Astrocyte of the spinal cord (primary cell): ENCODE data around the gene PRRX1.

Source experiments
- DNase-seq: peaks from one replicate; pipeline ENCODE4 v3.0.0; 2011; ENCODE audit warnings: low read depth, low spot score
- H3K4me3 ChIP-seq: 2 replicates; pipeline ENCODE4 v1.5.1; 2011; ENCODE audit warnings: low read depth, mild to moderate bottlenecking, low read length, moderate library complexity
- in situ Hi-C: cut with HindIII; loops from 2 replicates; pipeline ENCODE4 v1.10.0; 2017; ENCODE audit warnings: low sequenced_read_pairs
- TF ChIP-seq, protein P1 (sequence below): IDR thresholded peaks from 2 replicates; pipeline ENCODE4 v1.5.1; 2012; ENCODE audit warnings: low read depth, mild to moderate bottlenecking, low read length, inconsistent platforms

PRRX1 gene

DNA sequence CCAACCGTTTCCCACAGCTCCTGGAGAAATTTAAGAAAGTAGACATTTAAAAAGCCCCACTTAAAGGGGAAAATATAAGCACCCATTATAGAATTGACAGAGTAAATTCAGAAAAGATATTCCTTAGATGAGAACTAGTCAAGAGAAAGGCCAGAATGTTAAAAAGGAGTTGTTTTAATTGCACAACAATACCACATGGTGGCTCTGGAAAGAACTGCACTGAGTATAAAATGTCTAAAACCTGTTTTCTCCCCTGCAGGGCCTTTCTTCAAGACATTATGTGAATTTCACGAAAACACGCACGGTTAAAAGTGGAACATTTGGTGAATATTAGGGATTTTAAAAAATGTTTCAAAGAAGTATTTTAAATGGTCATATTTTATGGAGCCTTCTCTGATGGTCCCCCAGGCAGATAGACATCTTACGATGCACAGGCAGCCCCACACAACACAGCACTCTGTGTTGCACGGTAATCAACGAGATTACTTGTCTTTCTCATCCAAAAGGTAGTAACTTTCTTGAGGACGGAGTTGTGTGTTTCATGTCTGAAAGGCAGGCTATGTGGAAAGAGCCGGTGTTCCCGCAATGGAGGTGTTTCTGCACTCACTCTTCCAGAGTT is 101.9 kb downstream of the PRRX1 start:
- TF ChIP-seq, protein P1, sequence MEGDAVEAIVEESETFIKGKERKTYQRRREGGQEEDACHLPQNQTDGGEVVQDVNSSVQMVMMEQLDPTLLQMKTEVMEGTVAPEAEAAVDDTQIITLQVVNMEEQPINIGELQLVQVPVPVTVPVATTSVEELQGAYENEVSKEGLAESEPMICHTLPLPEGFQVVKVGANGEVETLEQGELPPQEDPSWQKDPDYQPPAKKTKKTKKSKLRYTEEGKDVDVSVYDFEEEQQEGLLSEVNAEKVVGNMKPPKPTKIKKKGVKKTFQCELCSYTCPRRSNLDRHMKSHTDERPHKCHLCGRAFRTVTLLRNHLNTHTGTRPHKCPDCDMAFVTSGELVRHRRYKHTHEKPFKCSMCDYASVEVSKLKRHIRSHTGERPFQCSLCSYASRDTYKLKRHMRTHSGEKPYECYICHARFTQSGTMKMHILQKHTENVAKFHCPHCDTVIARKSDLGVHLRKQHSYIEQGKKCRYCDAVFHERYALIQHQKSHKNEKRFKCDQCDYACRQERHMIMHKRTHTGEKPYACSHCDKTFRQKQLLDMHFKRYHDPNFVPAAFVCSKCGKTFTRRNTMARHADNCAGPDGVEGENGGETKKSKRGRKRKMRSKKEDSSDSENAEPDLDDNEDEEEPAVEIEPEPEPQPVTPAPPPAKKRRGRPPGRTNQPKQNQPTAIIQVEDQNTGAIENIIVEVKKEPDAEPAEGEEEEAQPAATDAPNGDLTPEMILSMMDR: peak; percentile 65
- no peak overlapping the region for H3K4me3 ChIP-seq
- peak; percentile 58 for DNase-seq
- in situ Hi-C loops: no loop called here

DNA sequence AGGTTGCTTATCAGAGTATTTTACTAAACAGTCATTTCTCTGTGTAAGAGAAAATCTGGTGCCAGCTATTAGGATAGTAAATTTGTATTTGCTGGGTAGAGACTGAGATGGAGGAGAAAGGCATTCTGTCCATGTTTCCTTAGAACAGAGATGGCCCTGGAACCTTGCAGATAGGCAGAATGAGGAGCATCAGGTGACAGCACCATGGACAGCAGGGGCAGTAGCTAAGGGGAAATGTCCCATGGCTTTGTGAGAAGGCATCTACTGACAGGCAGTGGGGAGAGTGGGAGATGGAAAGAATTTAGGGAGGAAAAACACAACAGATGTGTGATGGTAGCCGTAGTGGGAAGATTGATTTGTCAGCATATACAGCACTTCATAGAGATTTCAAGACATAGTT is 105.0 kb downstream of the PRRX1 start:
- H3K4me3 ChIP-seq: no peak overlapping the region
- TF ChIP-seq, protein P1: no peak
- DNase-seq: no peak
- in situ Hi-C loops: no loop called here

DNA sequence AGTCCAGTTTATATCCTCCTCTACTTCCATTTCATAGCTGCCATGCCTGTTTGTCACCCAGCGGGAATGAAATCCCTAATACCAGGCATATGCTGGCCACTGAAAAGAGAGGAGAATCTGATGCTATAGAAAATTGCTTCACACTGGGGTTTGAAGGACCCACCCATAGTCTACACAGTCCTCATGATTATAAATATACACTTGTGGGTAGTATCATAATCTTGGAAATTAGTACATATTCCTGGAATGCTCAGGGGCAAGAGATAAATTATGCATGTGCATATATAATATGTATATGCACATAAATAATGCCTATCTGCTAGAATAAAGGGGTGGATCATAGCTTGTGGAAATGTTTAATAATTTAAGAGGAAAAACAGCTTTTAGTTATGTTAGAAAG is 105.8 kb downstream of the PRRX1 start:
- no peak for DNase-seq
- H3K4me3 ChIP-seq: no peak overlapping the region
- TF ChIP-seq, protein P1: no peak
- in situ Hi-C loops: no loop called here

DNA sequence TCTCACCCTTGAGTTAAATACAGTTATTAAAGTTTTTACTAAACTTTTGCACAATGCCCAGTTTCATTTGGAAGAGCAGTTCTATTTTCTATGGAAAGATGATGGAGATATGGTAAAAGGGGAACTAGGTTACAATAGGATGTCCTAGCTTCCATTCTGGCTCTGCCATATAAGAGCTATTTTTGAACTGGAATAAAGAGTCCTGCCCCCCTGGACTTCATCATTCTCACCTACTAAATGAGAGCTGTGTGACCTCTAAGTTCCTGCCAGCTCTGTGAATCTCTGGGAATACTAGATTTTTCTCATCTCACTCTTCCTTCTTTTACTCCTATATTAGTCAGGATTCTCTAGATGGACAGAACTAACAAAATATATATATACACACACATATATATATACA is 106.3 kb downstream of the PRRX1 start:
- no peak overlapping the region for H3K4me3 ChIP-seq

DNA sequence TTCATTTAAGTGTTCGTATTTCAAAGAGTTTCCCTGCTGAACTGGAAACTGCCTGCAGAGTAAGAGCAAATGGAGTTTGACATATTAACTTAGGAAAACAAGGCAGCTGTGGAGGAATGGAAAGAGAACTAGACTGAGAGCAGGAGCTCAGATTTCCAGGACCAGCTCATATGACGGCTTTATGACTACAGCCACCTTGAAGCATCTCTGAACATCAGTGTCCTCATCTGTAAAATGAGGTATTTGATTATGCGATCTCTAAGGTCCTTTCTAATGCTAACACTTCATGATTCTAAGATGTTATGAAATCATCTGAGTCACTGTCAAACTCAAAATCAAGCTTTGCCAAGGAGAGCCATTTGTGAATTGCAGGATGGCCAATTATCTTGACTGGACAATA is 112.3 kb downstream of the PRRX1 start:
- TF ChIP-seq, protein P1: no peak
- DNase-seq: no peak
- in situ Hi-C loops: no loop called here
- H3K4me3 ChIP-seq: no peak overlapping the region

More for the DNA sequence above, 106.3 kb downstream of the PRRX1 start:
- DNase-seq: no peak
- TF ChIP-seq, protein P1: no peak
- in situ Hi-C loops: no loop called here

DNA sequence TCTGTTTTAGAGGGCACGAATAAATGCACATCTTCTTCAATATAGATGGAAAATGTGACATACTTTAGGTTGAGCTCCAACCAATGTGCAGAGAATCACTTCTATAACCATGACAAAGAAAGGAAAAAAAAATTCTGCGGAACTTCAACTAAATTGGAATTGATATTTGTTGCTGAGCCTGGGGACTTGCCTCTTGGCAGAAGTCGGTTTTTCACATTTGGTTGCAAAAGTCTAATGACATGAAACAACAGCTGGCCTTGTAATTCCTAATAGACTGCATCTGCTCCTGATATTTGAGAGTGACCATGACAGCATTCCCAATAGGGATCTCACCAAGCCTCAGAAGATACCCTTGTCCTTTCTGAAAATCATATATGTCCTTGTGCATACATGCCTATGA is 112.8 kb downstream of the PRRX1 start:
- DNase-seq: no peak
- TF ChIP-seq, protein P1: no peak
- H3K4me3 ChIP-seq: no peak overlapping the region
- in situ Hi-C loops: no loop called here
